ENCODE data around the gene BRAT1.

DNA sequence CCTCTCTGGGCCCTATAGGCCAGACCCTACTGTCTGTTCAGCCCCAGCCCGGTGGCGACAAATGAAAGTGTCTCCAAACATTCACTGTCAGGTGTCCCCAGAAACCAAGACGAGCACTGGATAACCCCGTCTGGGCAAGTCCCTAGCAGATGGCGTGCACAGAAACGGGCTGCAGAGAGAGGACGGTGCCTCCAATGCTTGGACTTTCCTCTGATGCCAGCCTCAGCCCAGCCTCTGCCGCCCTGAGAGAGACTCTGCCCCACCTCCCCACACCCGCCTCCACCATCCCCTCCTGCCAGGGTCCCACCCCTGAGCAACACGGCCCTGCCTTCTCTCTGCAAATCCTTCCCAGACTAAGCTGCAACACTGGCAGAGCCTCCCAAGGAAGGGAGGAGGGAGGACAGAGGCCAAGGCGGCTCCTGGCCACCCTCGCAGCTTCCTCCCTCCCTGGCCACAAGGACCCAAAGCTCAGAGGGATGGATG, 43.1 kb downstream of the BRAT1 start:
- TF ChIP-seq CTCF (IDR thresholded peaks at IDR 0.05; ENCODE audit: low read depth, low read length, poor library complexity, severe bottlenecking) (no peak), EZH2phosphoT487 (IDR thresholded peaks at IDR 0.05; ENCODE audit: borderline replicate concordance, low read length) (no peak)

All from DOHH2 (cell line).